ENCODE results near the gene GASK1A.

DNA sequence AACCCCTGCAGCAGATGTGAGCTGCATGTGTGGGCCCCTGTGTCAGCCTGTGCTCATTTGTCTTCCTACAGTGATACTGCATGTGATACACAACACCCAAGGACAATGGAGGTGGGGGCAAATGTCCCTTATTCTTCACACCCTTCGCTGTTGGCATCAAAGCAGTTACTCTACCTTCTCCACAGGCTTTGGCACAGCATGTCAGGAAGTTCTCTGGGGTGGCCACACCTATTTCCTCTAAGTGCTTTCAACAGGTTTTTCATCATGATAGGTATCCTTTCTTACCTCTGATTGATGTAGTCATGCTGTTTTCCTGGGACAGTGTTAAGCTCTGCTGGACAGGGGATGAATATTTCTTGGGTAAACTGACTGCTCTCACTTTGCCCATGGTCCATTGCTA is 43.6 kb upstream of the GASK1A start:
- TF ChIP-seq CTCF (conservative IDR thresholded peaks at IDR 0.05) (no peak), EZH2 (IDR thresholded peaks at IDR 0.05; ENCODE audit: low read depth) (no peak)

All from PC-9 (cell line).